HG03565 (cell line): ENCODE results near the gene MAGI1.
"Not testable (repeated sequence)": the region's sequence is repeated elsewhere in the genome, so short reads cannot be mapped to it uniquely, and the experiment has no call there.

ENCODE experiments used
- ATAC-seq: cut with Tn5 transposase; IDR thresholded peaks from one replicate; pipeline ENCODE4 v1.9.1; 2021; ENCODE audit warnings: mild to moderate bottlenecking, moderate library complexity; ENCODE audit not compliant: unreplicated experiment

Gene MAGI1

GRCh38 chr3:65552434-65552833 lies 486.3 kb downstream of the MAGI1 start:
- ATAC-seq: no peak

DNA sequence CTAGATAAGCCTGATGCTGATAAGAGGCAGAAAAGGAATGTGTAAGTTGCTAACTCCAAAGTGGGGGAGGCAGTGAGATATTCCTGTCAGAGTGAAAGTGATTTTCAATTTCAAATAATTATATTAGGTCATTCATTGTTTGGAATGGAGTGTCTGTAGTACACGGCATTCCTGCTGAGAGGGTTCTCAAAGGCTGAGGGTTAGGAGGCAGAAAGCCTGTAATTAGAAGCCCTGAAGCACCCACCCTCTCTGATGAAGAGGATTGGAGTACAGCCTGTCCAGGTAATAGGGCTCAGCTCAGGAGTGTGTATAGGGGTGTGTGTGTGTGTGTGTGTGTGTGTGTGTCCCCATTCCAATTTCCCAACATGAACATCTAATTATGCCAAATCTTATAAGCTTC lies 486.8 kb downstream of the MAGI1 start:
- ATAC-seq: no peak

- no peak for ATAC-seq
Measured at GRCh38 chr3:65550137-65550536, 488.6 kb downstream of the MAGI1 start.

GRCh38 chr3:65549626-65549959 lies 489.1 kb downstream of the MAGI1 start:
- no peak for ATAC-seq

DNA sequence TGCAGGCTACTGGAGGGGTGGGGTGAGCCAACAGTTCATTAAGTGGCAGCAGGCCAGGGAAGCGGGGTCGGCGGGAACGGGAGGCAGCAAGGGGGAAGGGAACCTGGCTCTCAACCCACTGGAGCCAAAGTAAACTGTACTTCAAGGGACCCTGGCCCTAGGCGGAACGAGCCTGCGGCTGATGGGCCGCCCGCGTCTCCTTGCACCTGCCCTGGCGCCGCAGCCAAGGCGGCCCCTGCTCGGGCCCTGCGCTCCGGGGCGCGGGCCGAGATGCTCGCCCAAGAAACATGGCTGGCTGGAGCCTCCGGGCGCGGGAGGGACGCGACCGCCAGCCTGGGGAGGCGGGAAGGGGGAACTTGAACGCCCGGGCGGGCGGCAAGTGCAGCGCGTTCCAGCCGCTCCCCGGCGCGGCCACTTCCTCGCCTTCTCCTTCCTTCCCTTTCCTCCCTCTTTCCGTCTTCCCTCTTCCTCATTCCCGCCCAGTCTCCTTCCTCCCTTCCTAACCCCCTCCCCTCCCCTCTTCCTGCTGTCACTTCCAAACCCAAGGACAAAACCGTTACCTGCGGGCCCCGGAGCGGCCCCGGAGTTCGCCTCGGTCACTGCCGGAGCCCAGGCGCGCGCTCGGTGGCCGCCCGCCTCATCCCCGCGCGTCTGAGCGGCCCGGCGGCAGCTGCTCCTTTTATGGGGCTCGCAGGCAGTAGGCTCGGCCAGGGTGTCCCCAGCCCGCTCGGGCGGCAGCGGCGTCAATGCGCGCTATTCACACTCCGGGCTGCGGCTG lies 489.7 kb downstream of the MAGI1 start:
- no peak for ATAC-seq

DNA sequence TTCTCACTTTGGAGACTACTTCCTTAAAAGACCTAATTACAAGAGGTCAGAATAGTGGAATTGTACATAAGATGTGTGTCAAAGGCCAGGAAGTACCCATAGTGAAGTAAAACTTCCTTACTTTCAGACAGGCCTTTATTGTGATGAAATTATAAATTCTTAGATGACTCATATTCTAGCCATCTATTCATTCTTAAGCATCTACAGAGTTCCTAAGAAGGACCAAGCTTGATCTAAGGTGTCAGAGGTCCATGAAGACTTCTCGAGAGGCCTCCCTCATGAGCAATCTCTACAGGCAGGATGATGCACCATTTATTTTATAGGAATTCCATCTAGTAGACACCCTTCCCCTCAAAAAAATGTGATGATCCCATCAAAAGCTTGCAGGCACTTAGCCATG lies 493.3 kb downstream of the MAGI1 start:
- no peak for ATAC-seq

DNA sequence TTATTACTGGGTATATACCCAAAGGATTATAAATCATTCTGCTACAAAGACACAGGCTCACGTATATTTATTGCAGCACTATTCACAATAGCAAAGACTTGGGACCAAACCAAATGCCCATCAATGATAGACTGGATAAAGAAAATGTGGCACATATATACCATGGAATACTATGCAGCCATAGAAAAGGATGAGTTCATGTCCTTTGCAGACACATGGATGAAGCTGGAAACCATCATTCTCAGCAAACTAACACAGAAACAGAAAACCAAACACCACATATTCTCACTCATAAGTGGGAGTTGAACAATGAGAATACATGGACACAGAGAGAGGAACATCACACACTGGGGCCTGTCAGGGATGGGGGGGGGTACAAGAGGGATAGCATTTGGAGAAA lies 495.3 kb downstream of the MAGI1 start:
- ATAC-seq: not testable (repeated sequence)

DNA sequence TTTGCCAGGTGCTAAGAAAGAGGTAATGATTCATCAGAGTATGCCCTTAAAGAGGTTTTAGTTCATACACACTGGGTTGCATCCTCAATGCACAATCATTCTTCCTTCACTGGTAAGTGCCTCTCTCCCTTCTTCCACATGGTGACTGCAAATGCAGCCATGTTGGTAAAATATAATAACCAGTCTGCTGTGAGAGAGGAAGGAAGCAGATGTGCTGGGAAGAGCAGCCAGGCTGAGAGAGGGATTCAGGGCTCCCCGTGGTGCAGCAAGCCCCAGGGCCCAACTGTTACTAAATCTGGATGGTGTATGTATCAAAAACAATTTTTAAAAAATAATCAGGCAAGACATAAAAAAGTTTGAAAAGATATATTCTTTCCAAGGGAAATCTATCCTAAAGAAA lies 498.1 kb downstream of the MAGI1 start:
- ATAC-seq: no peak

DNA sequence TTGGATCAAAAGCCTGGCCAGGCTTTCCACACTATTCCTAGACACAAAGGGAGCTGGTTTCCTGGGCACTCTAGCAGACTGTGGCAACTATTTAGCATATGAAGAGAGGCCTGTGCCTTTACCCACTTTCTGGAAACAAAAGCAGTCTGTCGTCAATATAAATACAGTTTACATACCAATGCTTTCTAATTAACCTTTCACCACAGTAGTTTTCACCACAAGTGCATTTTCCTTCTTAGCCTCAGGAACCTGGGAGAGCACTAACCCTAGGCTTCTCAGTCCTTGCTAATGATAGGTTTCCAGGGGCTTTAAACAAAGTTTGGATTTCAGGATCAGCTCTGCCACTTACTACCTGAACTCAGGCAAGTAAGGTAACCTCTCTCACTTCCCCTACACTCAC lies 499.1 kb downstream of the MAGI1 start:
- ATAC-seq: no peak

DNA sequence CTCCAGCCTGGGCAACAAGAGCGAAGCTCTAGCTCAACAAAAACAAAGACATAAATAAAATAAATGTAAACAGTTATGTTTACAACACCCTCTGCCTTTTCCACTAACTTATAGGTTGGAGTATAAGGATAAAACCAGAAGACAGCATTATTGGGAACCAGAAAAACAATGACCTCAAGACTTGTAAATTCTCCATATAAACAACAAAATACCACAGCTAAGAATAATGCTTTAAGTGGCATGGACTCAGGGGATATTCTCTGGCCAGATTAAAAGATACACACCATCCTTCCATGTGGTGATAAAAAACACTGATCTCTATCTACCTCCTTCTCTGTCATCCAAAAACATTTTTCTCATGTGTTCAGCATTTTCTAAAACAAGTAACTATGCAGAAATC lies 500.6 kb downstream of the MAGI1 start:
- no peak for ATAC-seq

- no peak for ATAC-seq
Measured at GRCh38 chr3:65537109-65537508, 501.6 kb downstream of the MAGI1 start.

DNA sequence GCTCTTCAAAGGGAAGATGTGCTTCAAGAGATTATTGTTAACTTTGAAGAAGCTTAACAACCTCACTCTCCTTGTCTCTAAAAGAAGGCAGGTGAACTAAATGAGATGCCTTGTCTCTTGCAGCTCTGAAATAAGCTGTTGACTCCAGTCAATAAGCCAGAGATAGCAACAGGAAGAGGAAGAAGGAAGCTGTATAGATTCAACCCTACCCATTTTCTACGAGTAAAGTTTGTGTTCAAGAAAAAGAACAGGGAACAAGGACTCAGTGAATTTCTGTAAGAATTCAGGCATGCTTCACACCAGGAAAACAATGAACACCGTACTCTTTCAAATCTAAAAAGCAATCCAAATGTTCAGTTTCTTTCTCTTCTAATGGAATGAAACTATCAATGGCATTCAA lies 503.5 kb downstream of the MAGI1 start:
- ATAC-seq: no peak

DNA sequence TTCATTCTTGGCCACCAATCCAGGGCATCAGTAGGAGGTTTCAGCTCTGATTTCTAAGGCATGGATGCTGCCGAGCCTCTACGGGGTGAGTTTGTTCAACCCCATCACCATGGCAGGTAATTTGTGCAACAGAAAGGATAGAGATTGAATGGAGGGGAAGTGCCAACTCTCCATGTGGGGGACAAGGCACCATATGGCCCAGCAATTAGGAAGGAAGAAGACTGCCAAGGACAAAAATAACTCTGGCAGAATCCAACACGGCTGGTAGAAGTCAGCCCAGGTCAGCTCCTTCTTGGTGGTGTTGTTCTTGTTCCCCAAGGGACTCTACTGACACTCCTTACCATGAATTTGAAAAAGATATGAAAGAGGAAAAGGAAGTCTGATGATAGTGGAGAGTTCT lies 503.9 kb downstream of the MAGI1 start:
- ATAC-seq: no peak

DNA sequence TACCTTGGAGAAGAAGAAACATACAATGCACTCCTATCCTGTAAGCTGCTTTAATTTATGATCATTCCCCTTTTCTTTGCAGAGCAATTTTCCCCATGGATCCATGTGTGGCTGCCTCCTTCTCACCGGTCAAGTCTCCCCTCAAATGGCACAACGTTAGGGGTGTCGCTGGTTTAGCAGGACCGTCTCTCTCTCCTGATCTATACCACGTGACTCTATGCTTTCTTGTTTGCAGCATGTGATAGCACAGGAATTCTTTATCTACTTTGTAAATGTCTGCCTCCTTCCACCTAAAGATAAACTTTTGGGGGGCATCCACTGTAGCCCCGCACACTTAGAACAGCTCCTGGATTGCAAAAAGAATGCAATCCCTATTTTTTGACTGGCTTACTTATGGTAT lies 506.0 kb downstream of the MAGI1 start:
- ATAC-seq: no peak

DNA sequence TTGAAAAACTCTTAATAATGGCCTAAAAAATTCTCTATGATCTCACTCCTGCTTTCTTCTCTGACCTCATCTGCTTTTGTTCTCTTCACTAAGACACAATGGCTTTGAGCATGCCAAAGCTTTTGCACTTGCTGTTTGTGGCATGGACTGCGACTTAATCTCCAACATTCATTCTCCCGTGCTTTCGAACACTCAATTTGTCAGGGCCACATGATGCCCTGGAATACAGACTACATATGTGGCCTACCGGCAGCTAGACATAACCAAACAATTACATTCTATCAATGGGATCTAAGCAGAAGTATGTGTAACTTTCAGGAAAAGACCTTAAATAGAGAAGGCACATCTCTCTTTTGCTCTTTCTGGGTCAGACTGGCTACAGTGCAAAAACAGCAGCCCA lies 506.5 kb downstream of the MAGI1 start:
- no peak for ATAC-seq

GRCh38 chr3:65531499-65531898 lies 507.2 kb downstream of the MAGI1 start:
- ATAC-seq: no peak

DNA sequence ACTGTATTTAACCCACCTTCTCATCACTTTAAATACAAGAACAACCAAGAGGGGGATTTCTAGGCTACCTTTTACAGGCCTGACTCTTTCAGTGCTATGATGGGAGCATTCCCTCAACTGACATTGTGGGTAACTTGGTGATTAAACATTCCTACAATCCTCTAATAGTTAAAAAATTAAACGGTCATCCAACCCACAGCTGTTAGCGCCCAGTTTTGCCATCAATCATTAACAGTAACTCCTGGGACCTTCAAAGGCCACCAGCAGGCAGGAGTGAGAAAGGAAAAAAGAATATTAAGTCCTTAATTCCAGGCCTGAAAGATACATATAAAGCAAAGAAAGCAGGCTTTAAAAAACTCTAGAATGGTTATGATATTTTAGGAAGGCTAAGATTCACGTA lies 512.1 kb downstream of the MAGI1 start:
- no peak for ATAC-seq

DNA sequence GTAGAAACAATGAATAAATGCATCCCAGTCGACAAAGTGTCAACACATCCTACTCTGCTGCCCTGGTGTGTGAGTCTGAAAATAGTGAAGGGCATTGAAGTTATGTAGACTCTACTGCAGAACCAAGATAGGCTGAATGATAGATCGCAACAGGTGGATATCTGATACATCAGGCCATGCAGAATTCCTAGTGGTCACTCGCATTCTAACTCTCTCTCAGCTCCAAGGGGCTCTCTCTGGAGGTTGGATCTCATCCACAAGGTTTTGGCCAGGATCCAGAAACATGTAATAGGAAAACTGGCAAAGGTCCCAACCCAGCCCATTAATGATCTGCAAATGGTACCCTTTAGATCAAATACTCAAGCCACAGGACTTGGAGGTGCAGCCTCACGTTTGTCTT lies 514.1 kb downstream of the MAGI1 start:
- ATAC-seq: no peak

- no peak for ATAC-seq
Measured at GRCh38 chr3:65523878-65524277, 514.8 kb downstream of the MAGI1 start.

DNA sequence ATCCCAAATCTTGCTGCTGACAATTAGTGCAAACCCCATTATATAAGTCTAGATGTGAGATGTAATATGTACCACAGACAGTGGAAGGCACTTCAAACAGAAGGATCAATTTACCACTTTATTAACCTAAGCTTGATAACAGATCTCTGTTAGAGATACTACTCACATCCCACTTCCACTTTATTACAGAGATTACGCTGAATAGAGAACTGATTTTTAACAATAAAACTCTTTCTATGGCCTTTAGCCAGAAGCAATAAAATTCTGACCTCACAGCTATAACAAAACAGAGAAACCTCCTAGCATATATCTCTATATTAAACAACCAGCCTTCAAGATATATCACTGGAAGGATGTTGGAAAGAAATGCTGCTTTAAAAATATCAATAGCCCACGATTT lies 517.7 kb downstream of the MAGI1 start:
- ATAC-seq: no peak

GRCh38 chr3:65516998-65517397 lies 521.7 kb downstream of the MAGI1 start:
- no peak for ATAC-seq

DNA sequence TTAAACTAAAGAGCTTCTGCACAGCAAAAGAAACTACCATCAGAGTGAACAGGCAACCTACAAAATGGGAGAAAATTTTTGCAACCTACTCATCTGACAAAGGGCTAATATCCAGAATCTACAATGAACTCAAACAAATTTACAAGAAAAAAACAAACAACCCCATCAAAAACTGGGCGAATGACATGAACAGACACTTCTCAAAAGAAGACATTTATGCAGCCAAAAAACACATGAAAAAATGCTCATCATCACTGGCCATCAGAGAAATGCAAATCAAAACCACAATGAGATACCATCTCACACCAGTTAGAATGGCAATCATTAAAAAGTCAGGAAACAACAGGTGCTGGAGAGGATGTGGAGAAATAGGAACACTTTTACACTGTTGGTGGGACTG lies 524.4 kb downstream of the MAGI1 start:
- ATAC-seq: not testable (repeated sequence)

DNA sequence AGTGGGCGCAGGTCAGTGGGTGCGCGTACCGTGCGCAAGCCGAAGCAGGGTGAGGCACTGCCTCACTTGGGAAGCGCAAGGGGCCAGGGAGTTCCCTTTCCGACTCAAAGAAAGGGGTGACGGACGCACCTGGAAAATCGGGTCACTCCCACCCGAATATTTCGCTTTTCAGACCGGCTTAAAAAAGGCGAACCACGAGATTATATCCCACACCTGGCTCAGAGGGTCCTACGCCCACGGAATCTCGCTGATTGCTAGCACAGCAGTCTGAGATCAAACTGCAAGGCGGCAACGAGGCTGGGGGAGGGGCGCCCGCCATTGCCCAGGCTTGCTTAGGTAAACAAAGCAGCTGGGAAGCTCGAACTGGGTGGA lies 529.3 kb downstream of the MAGI1 start:
- ATAC-seq: not testable (repeated sequence)
